HepG2 (cell line): ENCODE measurements around the gene PRM3. TPM values are rescaled to one million over a fixed set of nuclear protein-coding genes. Genes with fewer than 3 reads are reported as not detected.

Source experiments
- TFE3 ChIP-seq: IDR thresholded peaks from 2 replicates; pipeline ENCODE4 v1.6.1; 2016
- ZNF280D ChIP-seq: sonication (generic); formaldehyde crosslinking; IDR thresholded peaks from 2 replicates; pipeline ENCODE4 v1.5.1; 2020; ENCODE audit warnings: mild to moderate bottlenecking, missing genetic modification reagents
- ZNF512 ChIP-seq: sonication (generic); formaldehyde crosslinking; IDR thresholded peaks from 2 replicates; pipeline ENCODE4 v1.4.0; 2020; ENCODE audit warnings: mild to moderate bottlenecking, missing genetic modification reagents
- polyA plus RNA-seq, 8 experiments: library from polyadenylated mRNA; depleted of rRNA in 3 of 8; stranded (reverse) in 7 of 8; unstranded in 1 of 8; fragments of >200 nt; fragmentation: Illumina TruSeq in 4 of 8; extraction: Trizol in 4 of 8; gene quantifications; 2 replicates each; pipeline versions ENCODE4 v1.2.1 to v1.2.3, GENCODE V29; 2011 to 2016; ENCODE audit warnings: low read depth in 4 of 8, missing spikeins in 1 of 8, mixed read lengths in 1 of 8; ENCODE audit not compliant: insufficient read depth in 1 of 8
- total RNA-seq, 5 experiments: library from RNA; depleted of rRNA; stranded (reverse); fragments of >200 nt; fragmentation: Illumina TruSeq; extraction: Trizol; gene quantifications; 2 replicates each; pipeline ENCODE4 v1.2.3, GENCODE V29; 2016; ENCODE audit warnings: low read depth in 1 of 5

PRM3 gene
- total and polyA plus RNA-seq, 2 of the 13 experiments (the other 11 are each of a cell fraction or from before 2014, with no cell fraction given) = not detected

GRCh38 chr16:11277607-11278337, 4.3 kb upstream of the PRM3 start (continued):
- TF ChIP-seq ZNF512 (CRISPR knock-in tag) (0 out of 2 replicates have a peak, but pooled peaks have one; percentile 14), ZNF280D (CRISPR knock-in tag) (0 out of 2 replicates have a peak, but pooled peaks have one; percentile 63), TFE3 (no peak)
